Astrocyte (in vitro differentiated cells and primary cell): Measurements from ENCODE around the gene ZNF488. TPM values are rescaled to one million over a fixed set of nuclear protein-coding genes. Genes with fewer than 3 reads are reported as not detected.

ENCODE experiments used
- DNase-seq: peaks from one replicate; pipeline ENCODE4 v3.0.0-alpha.2; 2010; ENCODE audit warnings: low read depth
- FAIRE-seq: peaks from 2 replicates; lab custom pipeline; 2011; peaks lifted over from hg19 to GRCh38; lab: Jason Lieb, UNC
- H2AFZ ChIP-seq: 2 replicates; pipeline ENCODE4 v1.6.0; 2012; ENCODE audit warnings: low read depth, low read length, inconsistent platforms
- H3K27ac ChIP-seq: 2 replicates; pipeline ENCODE4 v1.5.1; 2011; ENCODE audit warnings: low read depth, low read length, inconsistent platforms
- H3K27me3 ChIP-seq: 2 replicates; pipeline ENCODE4 v1.6.0; 2011; ENCODE audit warnings: low read length, inconsistent platforms; ENCODE audit not compliant: insufficient read depth
- H3K36me3 ChIP-seq: 2 replicates; pipeline ENCODE4 v1.5.1; 2011; ENCODE audit warnings: low read length, inconsistent platforms; ENCODE audit not compliant: insufficient read depth
- H3K4me1 ChIP-seq: 2 replicates; pipeline ENCODE4 v1.5.1; 2011; ENCODE audit warnings: low read length, inconsistent platforms; ENCODE audit not compliant: insufficient read depth
- H3K4me2 ChIP-seq: 2 replicates; pipeline ENCODE4 v1.6.0; 2012; ENCODE audit warnings: low read length, inconsistent platforms
- H3K4me3 ChIP-seq: 2 replicates; pipeline ENCODE4 v1.5.1; 2011; ENCODE audit warnings: low read depth, mild to moderate bottlenecking, low read length, inconsistent platforms; ENCODE audit not compliant: insufficient read depth
- H3K79me2 ChIP-seq: 2 replicates; pipeline ENCODE4 v1.6.0; 2012; ENCODE audit warnings: mild to moderate bottlenecking, low read length, inconsistent platforms; ENCODE audit not compliant: insufficient read depth
- H3K9ac ChIP-seq: 2 replicates; pipeline ENCODE4 v1.6.0; 2012; ENCODE audit warnings: mild to moderate bottlenecking, low read length, inconsistent platforms
- H3K9me3 ChIP-seq: 2 replicates; pipeline ENCODE4 v1.5.1; 2012; ENCODE audit warnings: low read depth, mild to moderate bottlenecking, low read length, inconsistent platforms; ENCODE audit not compliant: insufficient read depth
- H4K20me1 ChIP-seq: 2 replicates; pipeline ENCODE4 v1.6.0; 2012; ENCODE audit warnings: low read length, inconsistent platforms; ENCODE audit not compliant: insufficient read depth
- H3K27ac Mint-ChIP-seq: one replicate; pipeline ENCODE4 v1.8.0; 2021; ENCODE audit warnings: mild to moderate bottlenecking, mixed read lengths; ENCODE audit not compliant: unreplicated experiment
- H3K27me3 Mint-ChIP-seq: one replicate; pipeline ENCODE4 v1.8.0; 2021; ENCODE audit warnings: low read depth, mixed read lengths; ENCODE audit not compliant: unreplicated experiment
- H3K36me3 Mint-ChIP-seq: one replicate; pipeline ENCODE4 v1.8.0; 2021; ENCODE audit warnings: low read depth, mixed read lengths; ENCODE audit not compliant: unreplicated experiment
- H3K4me1 Mint-ChIP-seq: one replicate; pipeline ENCODE4 v1.8.0; 2021; ENCODE audit warnings: low read depth, mixed read lengths; ENCODE audit not compliant: unreplicated experiment
- H3K4me3 Mint-ChIP-seq: one replicate; pipeline ENCODE4 v1.8.0; 2021; ENCODE audit warnings: mild to moderate bottlenecking, moderate library complexity, mixed read lengths; ENCODE audit not compliant: unreplicated experiment
- H3K9me3 Mint-ChIP-seq: one replicate; pipeline ENCODE4 v1.8.0; 2021; ENCODE audit warnings: mild to moderate bottlenecking, mixed read lengths; ENCODE audit not compliant: unreplicated experiment
- EZH2 ChIP-seq: IDR thresholded peaks from 2 replicates; pipeline ENCODE4 v1.6.1; 2012; ENCODE audit warnings: mild to moderate bottlenecking, low read length, inconsistent platforms; ENCODE audit not compliant: insufficient read depth
- total RNA-seq: library from RNA; stranded (reverse); gene quantifications from 2 replicates; pipeline ENCODE4 v1.2.1, GENCODE V29; 2021
- TF ChIP-seq, protein P1 (sequence below): IDR thresholded peaks from 2 replicates; pipeline ENCODE4 v1.5.1; 2011; ENCODE audit warnings: low read depth, mild to moderate bottlenecking, inconsistent platforms, low read length, moderate library complexity; ENCODE audit not compliant: insufficient read depth

ZNF488 gene
- total RNA-seq, 1 donor from 2014 or later: 1.4 TPM

- H3K9me3 Mint-ChIP-seq: no peaks in the 10 kb centered on the region
- H3K4me3 ChIP-seq: no peak overlapping the region
- H2AFZ ChIP-seq: no peak overlapping the region
- no peaks in the 10 kb centered on the region for H3K4me1 Mint-ChIP-seq
- DNase-seq (no peak), FAIRE-seq (no peak)
- H3K9me3 ChIP-seq: no peaks in the 10 kb centered on the region
- peaks cover 52% of the 10 kb centered on the region for H3K27me3 Mint-ChIP-seq
- no peak overlapping the region for H3K9ac ChIP-seq
- no peaks in the 10 kb centered on the region for H3K4me1 ChIP-seq
- no peaks in the 10 kb centered on the region for H4K20me1 ChIP-seq
- TF ChIP-seq, protein P1, sequence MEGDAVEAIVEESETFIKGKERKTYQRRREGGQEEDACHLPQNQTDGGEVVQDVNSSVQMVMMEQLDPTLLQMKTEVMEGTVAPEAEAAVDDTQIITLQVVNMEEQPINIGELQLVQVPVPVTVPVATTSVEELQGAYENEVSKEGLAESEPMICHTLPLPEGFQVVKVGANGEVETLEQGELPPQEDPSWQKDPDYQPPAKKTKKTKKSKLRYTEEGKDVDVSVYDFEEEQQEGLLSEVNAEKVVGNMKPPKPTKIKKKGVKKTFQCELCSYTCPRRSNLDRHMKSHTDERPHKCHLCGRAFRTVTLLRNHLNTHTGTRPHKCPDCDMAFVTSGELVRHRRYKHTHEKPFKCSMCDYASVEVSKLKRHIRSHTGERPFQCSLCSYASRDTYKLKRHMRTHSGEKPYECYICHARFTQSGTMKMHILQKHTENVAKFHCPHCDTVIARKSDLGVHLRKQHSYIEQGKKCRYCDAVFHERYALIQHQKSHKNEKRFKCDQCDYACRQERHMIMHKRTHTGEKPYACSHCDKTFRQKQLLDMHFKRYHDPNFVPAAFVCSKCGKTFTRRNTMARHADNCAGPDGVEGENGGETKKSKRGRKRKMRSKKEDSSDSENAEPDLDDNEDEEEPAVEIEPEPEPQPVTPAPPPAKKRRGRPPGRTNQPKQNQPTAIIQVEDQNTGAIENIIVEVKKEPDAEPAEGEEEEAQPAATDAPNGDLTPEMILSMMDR: no peak
- TF ChIP-seq EZH2: no peak
- no peaks in the 10 kb centered on the region for H3K36me3 Mint-ChIP-seq
- H3K27ac Mint-ChIP-seq: no peak overlapping the region
- peaks cover 8% of the 10 kb centered on the region for H3K27me3 ChIP-seq
- H3K79me2 ChIP-seq: no peaks in the 10 kb centered on the region
- no peak overlapping the region for H3K4me2 ChIP-seq
- no peaks in the 10 kb centered on the region for H3K36me3 ChIP-seq
- H3K4me3 Mint-ChIP-seq: no peak overlapping the region
- H3K27ac ChIP-seq: no peak overlapping the region
Observed at GRCh38 chr10:47323087-47323486, 61.0 kb downstream of the ZNF488 start.

DNA sequence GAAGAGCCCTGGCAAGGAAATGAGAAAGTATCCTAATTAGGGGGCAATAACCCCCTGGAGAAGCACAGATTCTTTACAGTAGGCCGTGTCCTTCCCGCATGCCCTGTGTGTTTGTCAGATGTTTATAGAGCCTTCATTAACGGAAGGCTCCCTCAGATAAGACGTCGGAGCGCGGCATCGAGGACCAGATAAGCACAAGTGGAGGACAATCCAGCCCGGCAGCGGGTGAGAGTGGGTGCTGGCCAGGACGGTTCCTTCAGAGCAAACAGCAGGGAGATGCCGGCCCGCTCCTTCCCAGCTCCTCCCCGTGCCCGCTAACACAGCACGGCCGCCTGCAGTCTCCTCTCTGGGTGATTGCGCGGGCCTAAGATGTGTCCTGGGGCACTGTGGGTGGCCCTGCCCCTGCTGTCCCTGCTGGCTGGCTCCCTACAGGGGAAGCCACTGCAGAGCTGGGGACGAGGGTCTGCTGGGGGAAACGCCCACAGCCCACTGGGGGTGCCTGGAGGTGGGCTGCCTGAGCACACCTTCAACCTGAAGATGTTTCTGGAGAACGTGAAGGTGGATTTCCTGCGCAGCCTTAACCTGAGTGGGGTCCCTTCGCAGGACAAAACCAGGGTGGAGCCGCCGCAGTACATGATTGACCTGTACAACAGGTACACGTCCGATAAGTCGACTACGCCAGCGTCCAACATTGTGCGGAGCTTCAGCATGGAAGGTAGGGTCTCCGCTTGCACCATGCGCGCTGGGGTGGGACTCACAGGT is 61.6 kb downstream of the ZNF488 start, which contains the start of gene GDF2:
GDF2 (plus strand) TSS at position 155 of the 762 bp plus-strand sequence; CDS start at position 370, 215 bp downstream.
- Histone ChIP-seq H3K27ac (no peak within 1 kb of the TSS), H3K79me2 (no peaks in the 10 kb centered on the region), H3K27me3 (peaks cover 8% of the 10 kb centered on the region), H3K36me3 (no peaks in the 10 kb centered on the region), H4K20me1 (no peaks in the 10 kb centered on the region), H3K9me3 (no peaks in the 10 kb centered on the region), H3K9ac (no peak within 1 kb of the TSS), H2AFZ (no peak within 1 kb of the TSS), H3K4me1 (no peaks in the 10 kb centered on the region), H3K4me2 (no peak within 1 kb of the TSS), H3K4me3 (no peak within 1 kb of the TSS)
- no peaks in the 10 kb centered on the region for H3K4me1 Mint-ChIP-seq
- FAIRE-seq (no peak), DNase-seq (no peak)
- no peaks in the 10 kb centered on the region for H3K9me3 Mint-ChIP-seq
- no peak within 1 kb of the TSS for H3K4me3 Mint-ChIP-seq
- no peak for TF ChIP-seq EZH2
- TF ChIP-seq, protein P1: no peak
- H3K27ac Mint-ChIP-seq: no peak within 1 kb of the TSS
- no peaks in the 10 kb centered on the region for H3K36me3 Mint-ChIP-seq
- H3K27me3 Mint-ChIP-seq: peaks cover 48% of the 10 kb centered on the region
